ENCODE measurements around the gene CDC25B. TPM values are rescaled to one million over a fixed set of nuclear protein-coding genes. Genes with fewer than 3 reads are reported as not detected.

CDC25B gene
- 32.1 and 42.0 TPM in 2 replicates for total RNA-seq

DNA sequence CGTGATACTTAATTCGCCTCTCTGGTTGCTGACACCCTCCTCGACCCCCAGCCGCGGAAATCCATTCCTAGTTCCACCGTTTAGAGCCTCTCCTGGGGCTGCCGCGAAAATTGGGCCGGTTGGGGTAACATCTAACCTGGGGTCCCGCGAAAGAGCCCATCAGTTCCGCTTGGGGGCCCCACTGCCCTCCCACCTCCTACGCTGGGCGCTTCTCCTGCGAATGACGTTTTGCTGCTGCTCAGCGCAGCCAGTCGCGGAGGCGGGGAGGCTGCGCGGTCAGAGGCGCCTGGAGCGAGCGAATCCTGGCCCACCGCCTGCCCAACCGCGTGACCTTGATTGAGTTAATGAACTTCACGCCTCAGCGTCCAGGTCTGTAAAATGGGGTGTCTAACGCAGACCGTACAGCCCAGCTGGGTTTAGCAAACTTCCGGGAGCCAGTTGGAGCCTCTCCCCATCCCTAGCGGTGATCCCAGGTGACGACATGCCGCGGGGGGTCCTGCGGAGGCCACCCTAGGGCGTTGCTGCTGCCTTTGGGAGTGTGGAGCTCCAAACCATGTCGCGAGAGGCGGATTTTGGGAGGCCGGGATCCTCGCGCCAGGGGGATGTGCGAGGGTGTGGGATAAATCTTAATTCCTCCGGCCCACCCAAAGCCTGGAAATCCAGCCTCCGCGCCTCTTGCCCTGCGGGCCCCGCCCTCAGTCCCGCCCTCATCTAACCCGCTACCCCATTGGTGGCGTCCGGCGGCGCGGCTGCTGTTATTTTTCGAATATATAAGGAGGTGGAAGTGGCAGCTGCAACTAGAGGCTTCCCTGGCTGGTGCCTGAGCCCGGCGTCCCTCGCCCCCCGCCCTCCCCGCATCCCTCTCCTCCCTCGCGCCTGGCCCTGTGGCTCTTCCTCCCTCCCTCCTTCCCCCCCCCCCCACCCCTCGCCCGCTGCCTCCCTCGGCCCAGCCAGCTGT, at the start of gene CDC25B:
Gene CDC25B, plus strand, starts transcription at position 800 of the 958 bp plus-strand sequence. CDS start 222 bp downstream, outside the sequence.

DNA sequence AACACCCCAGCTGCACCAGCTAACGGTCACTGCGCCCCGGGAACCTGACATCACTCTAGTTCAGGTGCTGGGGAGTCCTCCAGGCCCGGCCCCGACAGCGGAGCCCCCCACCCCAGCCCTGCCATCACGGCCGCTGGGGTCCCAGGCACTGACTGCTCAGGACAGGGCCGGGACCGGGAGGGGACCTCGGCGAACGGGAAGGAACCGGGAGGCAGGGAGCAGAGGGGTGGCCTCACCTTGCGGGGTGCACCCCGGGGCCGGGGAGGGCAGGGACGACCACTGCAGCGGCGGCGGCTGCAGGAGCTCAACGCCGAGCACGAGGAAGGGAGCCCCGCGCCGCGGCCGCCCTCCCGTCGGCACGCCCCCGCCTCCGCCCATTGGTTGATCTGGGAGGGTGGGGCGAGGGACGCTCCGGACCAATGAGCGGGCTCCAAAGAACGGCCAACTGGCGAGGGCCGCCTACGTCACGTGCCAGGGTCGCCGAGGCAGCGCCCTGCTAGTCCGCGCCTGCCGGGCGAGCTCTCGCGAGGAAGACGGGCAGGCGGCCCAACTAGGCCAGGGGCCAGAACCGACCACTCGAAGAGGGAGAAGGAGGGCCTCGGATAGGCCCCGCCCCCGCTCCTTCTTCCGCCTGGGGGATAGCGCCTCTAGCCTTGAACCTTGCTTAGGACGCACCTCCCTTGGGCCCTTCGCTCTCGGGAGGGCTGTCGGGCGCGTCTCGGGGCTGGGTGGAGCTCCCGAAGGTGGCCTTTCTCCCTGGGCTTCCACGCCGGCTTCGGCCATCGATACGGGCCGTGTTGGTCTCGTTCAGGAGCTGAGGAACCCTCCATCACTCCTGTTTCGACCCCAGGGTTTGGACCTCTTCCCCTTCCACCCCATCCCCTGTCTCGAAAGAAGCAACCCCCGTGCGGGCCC, 28.4 kb upstream of the CDC25B start, which contains the start of gene ADISSP:
Gene ADISSP, minus strand, starts transcription at position 327 of the 915 bp plus-strand sequence. CDS start 7,653 bp downstream, outside the sequence.

DNA sequence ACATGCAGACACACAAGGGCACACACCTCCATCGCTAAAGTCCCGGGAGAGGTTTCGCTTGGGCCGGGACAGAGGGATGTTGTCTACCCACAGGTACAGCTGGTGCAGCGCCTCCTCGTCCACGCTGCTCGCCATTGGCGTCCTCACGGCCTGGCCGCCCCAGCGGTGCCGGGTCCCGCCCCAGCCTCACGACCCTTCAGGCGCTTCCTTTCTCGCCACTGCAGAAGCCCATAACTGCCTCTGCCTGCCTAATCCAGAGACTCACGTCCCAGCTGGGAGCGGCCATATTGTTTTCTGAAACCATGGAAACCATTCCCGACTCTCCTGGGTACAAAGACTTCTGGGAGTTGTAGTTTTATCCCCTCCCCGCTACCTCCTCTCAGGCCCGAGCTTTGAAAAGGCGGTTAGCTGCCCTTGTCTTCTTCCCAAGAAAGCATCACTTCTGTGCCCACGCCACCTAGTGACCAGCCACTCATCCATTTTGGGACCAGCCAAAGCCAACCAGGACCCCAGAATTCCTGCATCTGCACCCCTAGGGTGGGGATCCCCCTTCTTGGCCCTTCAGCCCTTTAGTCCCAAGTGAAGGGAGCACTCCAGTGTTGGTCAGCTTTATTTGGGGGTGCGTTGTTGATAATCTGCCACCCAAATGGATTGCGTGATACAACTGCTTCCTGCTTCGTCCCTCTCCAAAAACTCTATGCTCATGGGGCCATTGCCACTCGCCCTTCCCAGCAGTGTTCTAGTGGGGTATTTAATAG, 14.8 kb upstream of the CDC25B start, which contains the start of gene SPEF1:
Gene SPEF1, minus strand, starts transcription at position 296 of the 758 bp plus-strand sequence. Its CDS starts 161 bp downstream, at position 135.

DNA sequence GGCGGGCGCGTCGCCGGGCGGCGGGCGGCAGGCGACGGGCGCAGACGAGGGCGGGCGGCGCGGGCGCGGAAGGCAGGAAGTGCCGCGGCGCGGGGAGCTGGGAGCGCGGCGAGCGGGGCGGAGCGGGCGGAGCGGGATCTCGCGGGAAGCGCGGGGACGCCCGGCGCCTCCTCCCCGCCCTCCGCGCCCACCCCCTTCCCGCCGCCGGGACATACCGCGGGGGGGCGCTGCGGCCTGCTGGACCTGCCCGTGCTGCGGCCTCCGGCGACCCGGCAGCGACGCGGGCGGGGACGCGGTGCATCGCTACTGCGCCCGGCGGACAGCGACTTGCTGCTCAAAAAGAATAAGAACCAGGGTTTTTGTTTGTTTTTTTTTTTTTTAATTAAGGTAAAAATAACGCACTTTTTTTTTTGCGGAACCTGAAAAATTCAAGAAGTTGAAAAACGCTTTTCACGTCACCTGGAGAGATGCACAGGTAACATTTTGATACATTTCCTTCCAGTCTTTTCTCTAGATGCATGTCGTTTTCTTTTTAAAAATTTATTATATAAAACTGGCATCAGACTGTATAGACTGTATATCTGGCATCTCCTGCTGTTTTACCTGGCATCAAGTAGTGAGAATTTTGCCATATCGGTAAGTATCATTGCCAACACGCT, 9.3 kb upstream of the CDC25B start, which contains the start of gene CENPB:
Gene CENPB, minus strand, starts transcription at position 76 of the 659 bp plus-strand sequence. CDS start 257 bp downstream, outside the sequence.

DNA sequence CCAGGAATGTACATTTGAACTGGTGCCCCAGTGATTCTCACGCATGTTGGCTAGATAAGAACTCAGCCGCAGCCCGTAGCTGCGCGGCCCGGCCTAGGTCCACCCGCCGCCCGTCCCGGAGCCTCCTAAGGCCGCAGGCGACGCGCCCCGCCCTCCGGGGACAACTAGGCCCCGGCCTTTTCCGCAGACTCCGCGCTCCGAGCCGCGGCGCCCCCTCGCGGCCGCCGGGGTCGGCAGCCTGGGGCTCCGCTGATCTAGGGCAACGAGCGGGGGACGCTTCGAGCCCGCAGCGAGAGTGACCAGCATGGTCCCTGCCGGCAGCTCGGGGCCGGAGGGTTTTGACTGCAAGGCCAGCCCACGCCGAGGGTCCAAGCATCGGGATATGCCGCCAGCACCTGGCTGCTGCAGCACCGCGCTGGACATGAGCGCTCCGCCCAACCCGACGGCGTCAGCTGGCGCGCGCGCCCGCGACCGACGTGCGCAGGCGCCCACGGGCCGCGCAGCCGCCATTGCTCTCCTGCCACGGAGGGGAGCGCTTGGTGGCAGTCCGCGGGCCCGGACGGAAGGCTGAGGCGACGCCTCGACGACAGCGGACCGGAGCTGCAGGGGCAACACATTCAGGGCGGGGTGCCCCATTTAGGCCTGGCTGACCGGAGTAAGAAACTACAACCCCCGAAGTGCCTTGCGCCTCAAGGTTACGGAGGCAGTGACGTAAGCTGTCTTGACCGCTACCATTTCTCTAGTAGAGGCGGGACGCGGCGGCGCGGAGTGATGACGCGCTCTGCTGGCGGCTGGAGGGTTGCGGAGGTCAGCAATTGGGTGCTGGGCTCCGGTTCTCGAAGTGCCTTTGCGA, 24.2 kb downstream of the CDC25B start, which contains the start of gene AP5S1:
Gene AP5S1, plus strand, starts transcription at position 500 of the 853 bp plus-strand sequence. CDS start 1,571 bp downstream, outside the sequence.

DNA sequence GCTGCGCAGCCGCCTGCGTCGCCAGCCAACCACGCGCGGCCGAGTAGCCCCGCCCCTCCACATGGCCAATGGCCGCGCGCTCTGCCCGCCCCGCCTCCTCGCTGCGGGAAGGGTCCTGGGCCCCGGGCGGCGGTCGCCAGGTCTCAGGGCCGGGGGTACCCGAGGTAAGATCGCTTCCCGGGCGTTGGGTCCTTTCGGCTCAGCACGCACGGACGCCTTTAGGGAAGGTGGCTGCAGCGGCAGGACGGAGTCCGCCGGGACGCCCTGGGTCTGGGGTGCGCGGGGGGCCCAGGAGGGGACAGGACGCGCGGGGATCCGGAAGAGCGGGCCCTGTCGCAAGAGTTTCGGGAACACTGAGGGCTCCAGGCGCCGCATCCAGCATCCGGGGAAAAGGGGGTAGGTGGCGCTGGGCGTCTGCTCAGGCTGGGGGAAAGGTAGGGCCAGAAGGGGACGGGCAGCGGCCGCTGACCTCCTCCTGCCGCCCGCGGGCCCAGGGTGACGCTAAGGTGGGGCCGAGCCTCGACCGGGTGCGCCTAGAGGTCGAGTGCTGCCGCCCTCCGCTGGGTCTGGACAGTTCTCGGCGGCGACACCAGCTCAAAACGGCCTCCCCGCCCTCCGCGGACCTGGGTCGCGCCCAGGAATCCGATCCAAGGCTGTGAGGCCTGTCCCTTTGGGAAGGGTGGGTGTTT, 50.8 kb downstream of the CDC25B start, which contains the start of gene MAVS:
Gene MAVS, plus strand, starts transcription at position 95 of the 689 bp plus-strand sequence. CDS start 7,791 bp downstream, outside the sequence.

Other genes starting within 250 kb of the CDC25B start
- gene GFRA4, start 132.9 kb upstream of the CDC25B start, total RNA-seq, result not detected in 2 replicates
- 21.0 and 29.2 TPM in 2 replicates for gene ADAM33, start 114.3 kb upstream of the CDC25B start, total RNA-seq
- not detected in 2 replicates for gene SIGLEC1, start 83.7 kb upstream of the CDC25B start, total RNA-seq
- gene HSPA12B, start 63.6 kb upstream of the CDC25B start, total RNA-seq, result 0.31 and 0.53 TPM in 2 replicates
- 16.2 and 17.3 TPM in 2 replicates for gene ADISSP, start 28.6 kb upstream of the CDC25B start, total RNA-seq
- 0.12 and 0.13 TPM in 2 replicates for gene SPEF1, start 14.9 kb upstream of the CDC25B start, total RNA-seq
- gene CENPB, start 9.6 kb upstream of the CDC25B start, total RNA-seq, result 116 and 144 TPM in 2 replicates
- 16.4 and 19.3 TPM in 2 replicates for gene AP5S1, start 24.2 kb downstream of the CDC25B start, total RNA-seq
- 13.6 and 14.9 TPM in 2 replicates for gene MAVS, start 50.5 kb downstream of the CDC25B start, total RNA-seq
- 50.5 and 52.6 TPM in 2 replicates for gene PANK2, start 93.1 kb downstream of the CDC25B start, total RNA-seq
- gene RNF24, start 219.2 kb downstream of the CDC25B start, total RNA-seq, result 10.3 and 22.1 TPM in 2 replicates

Measured in aortic smooth muscle cell (primary cell).